WI38 (cell line): ENCODE measurements around the gene FAM222B.
A peak's percentile ranks its signal among the peaks of the same experiment; 100 is the strongest.

Experiments
- H3K4me3 ChIP-seq: 2 replicates; pipeline ENCODE4 v1.5.1; 2011; ENCODE audit warnings: low read depth, mild to moderate bottlenecking, control low read depth, low read length
- CTCF ChIP-seq: IDR thresholded peaks from 2 replicates; pipeline ENCODE4 v1.5.1; 2012; ENCODE audit warnings: low read depth, mild to moderate bottlenecking, control low read depth, low read length

The FAM222B gene

DNA sequence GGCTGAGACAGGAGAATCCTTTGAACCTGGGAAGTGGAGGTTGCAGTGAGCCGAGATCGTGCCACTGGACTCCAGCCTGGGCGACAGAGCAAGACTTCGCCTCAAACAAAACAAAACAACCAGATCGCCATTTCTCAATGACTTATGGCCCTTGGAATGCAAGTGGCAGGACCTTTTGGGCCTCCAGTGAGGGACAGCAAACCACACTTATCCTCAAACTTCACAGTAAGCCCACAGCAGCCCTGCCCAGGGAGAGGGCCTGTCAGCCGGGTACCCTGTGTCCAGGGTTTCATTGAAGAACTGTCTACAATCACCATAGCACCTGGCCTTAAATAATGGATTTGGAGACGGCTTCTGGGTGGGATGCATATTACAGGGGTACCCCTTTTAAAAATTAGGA is 87.1 kb downstream of the FAM222B start:
- no peak overlapping the region for H3K4me3 ChIP-seq
- no peak for TF ChIP-seq CTCF

DNA sequence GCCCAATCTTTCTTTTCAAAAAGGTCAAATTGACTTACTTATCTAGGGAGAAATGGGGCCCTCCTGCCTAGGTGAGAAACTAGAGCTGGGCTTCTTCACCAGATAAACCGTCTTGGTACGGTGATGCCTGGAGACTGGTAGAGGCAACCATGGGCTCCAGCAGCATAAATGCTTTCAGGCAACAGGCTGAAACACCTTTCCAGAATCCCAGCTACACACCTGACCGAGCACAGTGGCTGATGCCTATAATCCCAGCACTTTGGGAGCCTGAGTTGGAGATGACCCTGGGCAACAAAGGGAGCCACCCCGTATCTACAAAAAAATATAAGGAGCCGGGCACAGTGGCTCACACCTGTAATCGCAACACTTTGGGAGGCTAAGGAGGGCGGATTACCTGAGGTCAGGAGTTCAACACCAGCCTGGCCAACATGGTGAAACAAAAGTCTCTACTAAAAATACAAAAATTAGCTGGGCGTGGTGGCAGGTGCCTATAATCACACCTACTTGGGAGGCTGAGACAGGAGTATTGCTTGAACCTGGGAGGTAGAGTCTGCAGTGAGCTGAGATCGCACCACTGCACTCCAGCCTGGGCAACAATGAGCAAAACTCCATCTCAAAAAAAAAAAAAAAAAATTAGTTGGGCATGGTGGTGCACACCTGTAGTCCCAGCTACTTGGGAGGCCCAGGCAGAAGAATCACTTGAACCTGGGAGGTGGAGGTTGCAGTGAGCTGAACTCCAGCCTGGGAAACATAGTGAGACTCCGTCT is 90.8 kb downstream of the FAM222B start:
- no peak for TF ChIP-seq CTCF
- H3K4me3 ChIP-seq = no peak overlapping the region

- no peak overlapping the region for H3K4me3 ChIP-seq
- peak; percentile 99 for TF ChIP-seq CTCF
Observed at GRCh38 chr17:28750178-28751047, 92.2 kb downstream of the FAM222B start.

DNA sequence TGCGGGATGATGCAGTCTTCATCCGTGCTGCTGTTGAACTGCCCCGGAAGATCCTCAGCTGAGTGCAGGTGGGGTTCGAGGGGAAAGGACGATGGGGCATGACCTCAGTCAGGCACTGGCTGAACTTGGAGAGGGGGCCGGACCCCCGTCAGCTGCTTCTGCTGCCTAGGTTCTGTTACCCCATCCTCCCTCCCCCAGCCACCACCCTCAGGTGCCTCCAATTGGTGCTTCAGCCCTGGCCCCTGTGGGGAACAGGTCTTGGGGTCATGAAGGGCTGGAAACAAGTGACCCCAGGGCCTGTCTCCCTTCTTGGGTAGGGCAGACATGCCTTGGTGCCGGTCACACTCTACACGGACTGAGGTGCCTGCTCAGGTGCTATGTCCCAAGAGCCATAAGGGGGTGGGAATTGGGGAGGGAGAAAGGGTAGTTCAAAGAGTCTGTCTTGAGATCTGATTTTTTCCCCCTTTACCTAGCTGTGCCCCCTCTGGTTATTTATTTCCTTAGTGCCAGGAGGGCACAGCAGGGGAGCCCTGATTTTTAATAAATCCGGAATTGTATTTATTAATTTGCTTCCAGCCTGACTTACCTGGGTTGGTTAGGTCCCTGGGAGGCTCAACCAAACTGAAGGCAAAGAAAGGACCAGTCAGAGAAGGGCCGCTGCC is 92.9 kb downstream of the FAM222B start:
- no peak for TF ChIP-seq CTCF
- no peak overlapping the region for H3K4me3 ChIP-seq

- no peak overlapping the region for H3K4me3 ChIP-seq
- TF ChIP-seq CTCF = no peak
Observed at GRCh38 chr17:28748852-28749515, 93.6 kb downstream of the FAM222B start.

DNA sequence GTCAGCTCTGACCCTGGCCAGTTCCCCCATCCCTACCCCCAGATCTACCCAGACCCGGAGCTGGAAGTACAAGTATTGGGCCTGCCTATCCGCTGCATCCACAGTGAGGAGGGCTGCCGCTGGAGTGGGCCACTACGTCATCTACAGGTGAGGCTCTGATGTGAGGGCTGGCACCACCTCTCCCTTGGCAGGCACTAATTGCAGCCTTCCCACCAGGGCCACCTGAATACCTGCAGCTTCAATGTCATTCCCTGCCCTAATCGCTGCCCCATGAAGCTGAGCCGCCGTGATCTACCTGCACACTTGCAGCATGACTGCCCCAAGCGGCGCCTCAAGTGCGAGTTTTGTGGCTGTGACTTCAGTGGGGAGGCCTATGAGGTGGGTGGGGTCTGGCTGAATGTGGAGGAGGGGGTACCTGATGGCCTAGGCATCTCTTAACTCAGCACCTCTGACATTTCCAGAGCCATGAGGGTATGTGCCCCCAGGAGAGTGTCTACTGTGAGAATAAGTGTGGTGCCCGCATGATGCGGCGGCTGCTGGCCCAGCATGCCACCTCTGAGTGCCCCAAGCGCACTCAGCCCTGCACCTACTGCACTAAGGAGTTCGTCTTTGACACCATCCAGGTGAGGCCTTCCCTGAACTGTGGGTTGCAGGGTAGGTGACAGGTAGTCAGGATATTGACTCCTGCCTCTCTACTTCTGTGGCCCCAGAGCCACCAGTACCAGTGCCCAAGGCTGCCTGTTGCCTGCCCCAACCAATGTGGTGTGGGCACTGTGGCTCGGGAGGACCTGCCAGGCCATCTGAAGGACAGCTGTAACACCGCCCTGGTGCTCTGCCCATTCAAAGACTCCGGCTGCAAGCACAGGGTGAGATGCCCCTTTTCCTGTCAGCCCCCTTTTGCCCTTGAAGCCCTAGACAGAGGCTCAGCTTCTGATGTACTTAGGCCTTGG is 94.5 kb downstream of the FAM222B start:
- TF ChIP-seq CTCF = no peak
- no peak overlapping the region for H3K4me3 ChIP-seq
